Liver (tissue), 9 donors: ENCODE measurements around the gene OSBPL10. TPM values are rescaled to one million over a fixed set of nuclear protein-coding genes. Genes with fewer than 3 reads are reported as not detected.

Source experiments
- DNase-seq: peaks from one replicate; pipeline ENCODE4 v3.0.0-alpha.2; 2017; ENCODE audit warnings: low spot score
- H3K27ac ChIP-seq, 2 donors: one replicate each; pipeline ENCODE4 v1.7.0; 2013; ENCODE audit warnings: inconsistent platforms in 2 of 2, low read length in 2 of 2, control low read depth in 1 of 2, low read depth in 1 of 2, mild to moderate bottlenecking in 1 of 2
- H3K27me3 ChIP-seq, 4 donors: one replicate each; pipeline versions ENCODE4 v1.6.1 to v1.7.0; 2013; ENCODE audit warnings: low read length in 3 of 4, inconsistent platforms in 1 of 4, mild to moderate bottlenecking in 1 of 4, moderate library complexity in 1 of 4; ENCODE audit not compliant: control insufficient read depth in 4 of 4, insufficient read depth in 4 of 4
- H3K36me3 ChIP-seq, 4 donors: one replicate each; pipeline versions ENCODE4 v1.6.1 to v1.7.0; 2013; ENCODE audit warnings: low read length in 3 of 4, mild to moderate bottlenecking in 3 of 4, low read depth in 1 of 4, moderate library complexity in 1 of 4; ENCODE audit not compliant: control insufficient read depth in 4 of 4, insufficient read depth in 3 of 4
- H3K4me1 ChIP-seq, 4 donors: one replicate each; pipeline versions ENCODE4 v1.6.1 to v1.7.0; 2013; ENCODE audit warnings: low read length in 3 of 4, mild to moderate bottlenecking in 3 of 4, moderate library complexity in 1 of 4; ENCODE audit not compliant: control insufficient read depth in 4 of 4, insufficient read depth in 4 of 4
- H3K4me3 ChIP-seq, 3 donors: one replicate each; pipeline versions ENCODE4 v1.6.1 to v1.7.0; 2013; ENCODE audit warnings: low read length in 3 of 3, control low read depth in 1 of 3, low read depth in 1 of 3, mild to moderate bottlenecking in 1 of 3
- H3K9ac ChIP-seq, 2 donors: one replicate each; pipeline ENCODE4 v1.7.0; 2013; ENCODE audit warnings: low read length in 2 of 2, mild to moderate bottlenecking in 2 of 2, moderate library complexity in 2 of 2, control low read depth in 1 of 2, low read depth in 1 of 2
- H3K9me3 ChIP-seq, 4 donors: one replicate each; pipeline versions ENCODE4 v1.6.1 to v1.7.0; 2013; ENCODE audit warnings: low read length in 3 of 4; ENCODE audit not compliant: control insufficient read depth in 4 of 4
- ATF3 ChIP-seq: IDR thresholded peaks from 2 replicates; pipeline ENCODE4 v1.6.1; 2016; ENCODE audit warnings: antibody characterized with exemption
- CTCF ChIP-seq: fragments of 150-350 bp; IDR thresholded peaks from 2 replicates; pipeline ENCODE4 v1.5.1; 2017; ENCODE audit warnings: improper control_type of control experiment, low read depth, low read length; ENCODE audit not compliant: missing input control
- EGR1 ChIP-seq, 2 donors: IDR thresholded peaks; 2 replicates each; pipeline ENCODE4 v1.6.1; 2016 to 2018; ENCODE audit warnings: antibody characterized with exemption in 2 of 2, low read depth in 2 of 2
- FOXA1 ChIP-seq: IDR thresholded peaks from 2 replicates; pipeline ENCODE4 v1.6.1; 2016; ENCODE audit warnings: antibody characterized with exemption
- GABPA ChIP-seq, 2 donors: IDR thresholded peaks in 1 of 2; conservative IDR thresholded peaks in 1 of 2; 2 replicates each; pipeline ENCODE4 v1.6.1; 2016; ENCODE audit warnings: antibody characterized with exemption in 2 of 2, mild to moderate bottlenecking in 1 of 2, moderate library complexity in 1 of 2
- HNF4A ChIP-seq, 2 donors: conservative IDR thresholded peaks; 2 replicates each; pipeline ENCODE4 v1.6.1; 2016; ENCODE audit warnings: antibody characterized with exemption in 2 of 2, mild to moderate bottlenecking in 2 of 2
- JUND ChIP-seq, 2 donors: IDR thresholded peaks; 2 replicates each; pipeline ENCODE4 v1.6.1; 2016; ENCODE audit warnings: antibody characterized with exemption in 2 of 2
- MAX ChIP-seq: IDR thresholded peaks from 2 replicates; pipeline ENCODE4 v1.6.1; 2016; ENCODE audit warnings: antibody characterized with exemption
- NR2F2 ChIP-seq: IDR thresholded peaks from 2 replicates; pipeline ENCODE4 v1.6.1; 2016; ENCODE audit warnings: antibody characterized with exemption
- REST ChIP-seq: IDR thresholded peaks from 2 replicates; pipeline ENCODE4 v1.6.1; 2016; ENCODE audit warnings: antibody characterized with exemption, mild to moderate bottlenecking
- RXRA ChIP-seq, 2 donors: IDR thresholded peaks; 2 replicates each; pipeline ENCODE4 v1.6.1; 2017 to 2018; ENCODE audit warnings: antibody characterized with exemption in 2 of 2, mild to moderate bottlenecking in 1 of 2
- SP1 ChIP-seq: IDR thresholded peaks from 2 replicates; pipeline ENCODE4 v1.6.1; 2018; ENCODE audit warnings: antibody characterized with exemption, mild to moderate bottlenecking
- TAF1 ChIP-seq: conservative IDR thresholded peaks from 2 replicates; pipeline ENCODE4 v1.6.1; 2016; ENCODE audit warnings: antibody characterized with exemption, mild to moderate bottlenecking
- YY1 ChIP-seq: IDR thresholded peaks from 2 replicates; pipeline ENCODE4 v1.6.1; 2016; ENCODE audit warnings: antibody characterized with exemption, mild to moderate bottlenecking
- ZBTB33 ChIP-seq: IDR thresholded peaks from 2 replicates; pipeline ENCODE4 v1.6.1; 2016; ENCODE audit warnings: antibody characterized with exemption
- WGBS: extraction: QIAGEN DNeasy Blood & Tissue Kit; methylation state at CpG from one replicate; pipeline ENCODE4 v1.1.7; 2013; 5-methylcytosine and 5-hydroxymethylcytosine counted together
- polyA plus RNA-seq, 2 donors: library from polyadenylated mRNA; stranded (reverse) in 1 of 2; unstranded in 1 of 2; fragments of 200-250 nt in 1 of 2; fragments of >200 nt in 1 of 2; fragmentation: Nextera tagmentation in 1 of 2; extraction: Ambion mirVana in 1 of 2; gene quantifications; one replicate each; pipeline versions ENCODE4 v1.2.1 to v1.2.3, GENCODE V29; 2013 to 2015
- total RNA-seq, 2 donors: library from RNA; depleted of rRNA; stranded (reverse); fragments of >200 nt; gene quantifications; one replicate each; pipeline ENCODE4 v1.2.3, GENCODE V29; 2014
- donor health status: healthy.
- donor health status: healthy.
- donor health status: healthy.
- donor health status: healthy.
- donor health status: healthy.

Gene OSBPL10
- total and polyA plus RNA-seq, 4 donors: 0.75 to 4.0 (median 1.7) TPM

GRCh38 chr3:31896026-31896425 is 85.0 kb downstream of the OSBPL10 start:
- TF ChIP-seq HNF4A (conservative IDR thresholded peaks at IDR 0.05) (no peak), NR2F2 (no peak), EGR1 (IDR thresholded peaks at IDR 0.05; ENCODE audit: low read depth in 2 of 2) (no peak), CTCF (no peak), RXRA (IDR thresholded peaks at IDR 0.05) (no peak), ZBTB33 (no peak), ATF3 (no peak), TAF1 (no peak), YY1 (no peak), GABPA (IDR thresholded peaks at IDR 0.05 in 1 of 2, conservative IDR thresholded peaks at IDR 0.05 in 1 of 2) (no peak), FOXA1 (no peak)
- WGBS: 76% methylated on average over 1 of the region's 1 CpG

GRCh38 chr3:31895471-31895870 is 85.6 kb downstream of the OSBPL10 start:
- WGBS: 64% methylated on average over 2 of the region's 2 CpGs
- no peaks in the 10 kb centered on the region for H3K9me3 ChIP-seq
- no peak for TF ChIP-seq NR2F2
- no peak for TF ChIP-seq GABPA (IDR thresholded peaks at IDR 0.05 in 1 of 2, conservative IDR thresholded peaks at IDR 0.05 in 1 of 2)
- no peak for TF ChIP-seq FOXA1
- TF ChIP-seq RXRA (IDR thresholded peaks at IDR 0.05): no peak
- no peak for TF ChIP-seq JUND (IDR thresholded peaks at IDR 0.05)
- no peak for TF ChIP-seq YY1
- no peak overlapping the region for H3K4me3 ChIP-seq
- no peak overlapping the region for H3K27ac ChIP-seq
- no peaks in the 10 kb centered on the region for H3K27me3 ChIP-seq
- no peaks in the 10 kb centered on the region for H3K4me1 ChIP-seq
- no peaks in the 10 kb centered on the region for H3K36me3 ChIP-seq
- H3K9ac ChIP-seq: no peak overlapping the region
- DNase-seq: no peak

More at GRCh38 chr3:31896026-31896425, 85.0 kb downstream of the OSBPL10 start:
- DNase-seq: no peak
- H3K4me3 ChIP-seq: no peak overlapping the region
- H3K4me1 ChIP-seq: no peaks in the 10 kb centered on the region
- H3K27me3 ChIP-seq: no peaks in the 10 kb centered on the region
- H3K27ac ChIP-seq: no peak overlapping the region
- H3K9ac ChIP-seq: no peak overlapping the region
- H3K9me3 ChIP-seq: no peaks in the 10 kb centered on the region
- H3K36me3 ChIP-seq: no peaks in the 10 kb centered on the region

GRCh38 chr3:31892916-31893573 is 88.0 kb downstream of the OSBPL10 start:
- Histone ChIP-seq H3K9me3 (no peaks in the 10 kb centered on the region), H3K4me3 (no peak overlapping the region), H3K27me3 (peaks cover 0 to 2% (median 0%) of the 10 kb centered on the region in 4 donors), H3K9ac (no peak overlapping the region), H3K36me3 (no peaks in the 10 kb centered on the region), H3K27ac (no peak overlapping the region), H3K4me1 (no peaks in the 10 kb centered on the region)
- TF ChIP-seq ATF3 (no peak), MAX (no peak), JUND (IDR thresholded peaks at IDR 0.05) (no peak), REST (no peak), YY1 (no peak), EGR1 (IDR thresholded peaks at IDR 0.05; ENCODE audit: low read depth in 2 of 2) (no peak), SP1 (no peak)
- no peak for DNase-seq
- WGBS: 78% methylated on average over 4 of the region's 4 CpGs
